ENCODE measurements around the gene KRTAP4-4.
"Not testable (repeated sequence)": the region's sequence is repeated elsewhere in the genome, so short reads cannot be mapped to it uniquely, and the experiment has no call there.

Gene KRTAP4-4

GRCh38 chr17:41160648-41161047 is at the start of gene KRTAP4-4:
Gene KRTAP4-4 (minus strand): TSS chr17:41160748. CDS start chr17:41160691, 57 bp downstream.
- no peak for DNase-seq (ENCODE audit: low read depth in 2 of 2)

- DNase-seq (ENCODE audit: low read depth in 2 of 2): no peak
Measured at GRCh38 chr17:41199421-41200078, 39.0 kb upstream of the KRTAP4-4 start.

DNA sequence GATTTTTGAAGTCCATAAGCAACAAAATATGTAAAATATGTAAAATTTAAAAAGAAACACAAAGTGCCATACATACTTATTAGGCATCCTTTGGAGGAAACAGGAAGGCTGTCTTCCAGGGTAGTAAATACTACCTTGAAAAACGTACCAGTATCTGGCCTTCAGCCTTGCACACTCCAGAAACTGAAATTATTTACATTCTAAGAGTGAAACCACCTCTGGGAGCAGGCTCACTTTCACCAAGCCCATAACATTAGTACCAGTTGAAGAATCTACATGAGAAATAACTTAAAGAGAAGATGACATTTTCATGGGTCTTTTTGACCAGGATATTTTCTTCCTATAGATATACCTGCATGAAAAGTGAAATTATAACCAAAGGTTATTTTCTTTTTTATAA is 35.5 kb upstream of the KRTAP4-4 start:
- no peak for DNase-seq (ENCODE audit: low read depth in 2 of 2)

DNA sequence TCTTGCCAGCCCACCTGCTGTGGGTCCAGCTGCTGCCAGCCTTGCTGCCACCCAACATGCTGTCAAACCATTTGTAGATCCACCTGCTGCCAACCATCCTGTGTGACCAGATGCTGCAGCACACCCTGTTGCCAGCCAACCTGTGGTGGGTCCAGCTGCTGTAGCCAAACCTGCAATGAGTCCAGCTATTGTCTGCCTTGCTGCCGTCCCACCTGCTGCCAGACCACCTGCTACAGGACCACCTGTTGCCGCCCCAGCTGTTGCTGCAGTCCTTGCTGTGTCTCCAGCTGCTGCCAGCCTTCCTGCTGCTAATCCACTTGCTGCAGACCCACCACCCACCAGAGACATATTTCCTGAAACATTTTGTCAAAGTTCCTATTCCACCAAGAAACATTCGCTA is 29.8 kb upstream of the KRTAP4-4 start:
- DNase-seq (ENCODE audit: low read depth in 2 of 2): no peak

DNA sequence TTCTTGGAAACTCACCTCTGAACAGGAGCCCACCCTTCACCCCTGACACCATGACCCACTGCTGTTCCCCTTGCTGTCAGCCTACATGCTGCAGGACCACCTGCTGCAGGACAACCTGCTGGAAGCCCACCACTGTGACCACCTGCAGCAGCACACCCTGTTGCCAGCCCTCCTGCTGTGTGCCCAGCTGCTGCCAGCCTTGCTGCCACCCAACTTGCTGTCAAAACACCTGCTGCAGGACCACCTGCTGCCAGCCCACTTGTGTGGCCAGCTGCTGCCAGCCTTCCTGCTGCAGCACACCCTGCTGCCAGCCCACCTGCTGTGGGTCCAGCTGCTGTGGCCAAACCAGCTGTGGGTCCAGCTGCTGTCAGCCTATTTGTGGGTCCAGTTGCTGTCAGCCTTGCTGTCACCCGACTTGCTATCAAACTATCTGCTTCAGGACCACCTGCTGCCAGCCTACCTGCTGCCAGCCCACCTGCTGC is 29.3 kb upstream of the KRTAP4-4 start, which contains the start of gene KRTAP9-1:
Gene KRTAP9-1 (plus strand): TSS at position 51 of the 482 bp plus-strand sequence. CDS start 0 bp downstream, at position 51.
- not testable (repeated sequence) for DNase-seq (ENCODE audit: low read depth in 2 of 2)

DNA sequence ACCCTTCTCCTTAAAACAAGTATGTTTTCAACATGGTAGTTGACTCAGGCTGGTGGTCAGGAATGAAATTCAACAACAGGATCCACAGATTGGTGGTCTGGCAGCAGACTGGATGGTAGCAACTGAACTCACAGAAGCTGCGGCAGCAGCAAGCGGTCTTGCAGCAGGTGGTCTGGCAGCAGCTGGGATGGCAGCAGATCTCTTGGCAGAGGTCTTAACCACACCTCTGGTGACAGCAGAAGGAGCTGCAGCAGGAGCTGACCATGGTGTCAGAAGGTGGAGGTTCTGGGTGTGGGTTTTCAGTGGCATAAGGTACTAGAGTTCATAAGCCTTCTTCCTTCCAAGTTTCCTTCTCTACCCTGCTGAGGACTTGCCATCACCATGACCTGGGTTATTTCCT is 26.3 kb upstream of the KRTAP4-4 start:
- DNase-seq (ENCODE audit: low read depth in 2 of 2): no peak

GRCh38 chr17:41185001-41185400 is 24.5 kb upstream of the KRTAP4-4 start:
- DNase-seq (ENCODE audit: low read depth in 2 of 2): no peak

GRCh38 chr17:41184480-41184961 is 24.0 kb upstream of the KRTAP4-4 start, which contains the start of gene KRTAP4-1:
Gene KRTAP4-1 (minus strand): TSS chr17:41184911. CDS start chr17:41184854, 57 bp downstream.
- DNase-seq (ENCODE audit: low read depth in 2 of 2): no peak

DNA sequence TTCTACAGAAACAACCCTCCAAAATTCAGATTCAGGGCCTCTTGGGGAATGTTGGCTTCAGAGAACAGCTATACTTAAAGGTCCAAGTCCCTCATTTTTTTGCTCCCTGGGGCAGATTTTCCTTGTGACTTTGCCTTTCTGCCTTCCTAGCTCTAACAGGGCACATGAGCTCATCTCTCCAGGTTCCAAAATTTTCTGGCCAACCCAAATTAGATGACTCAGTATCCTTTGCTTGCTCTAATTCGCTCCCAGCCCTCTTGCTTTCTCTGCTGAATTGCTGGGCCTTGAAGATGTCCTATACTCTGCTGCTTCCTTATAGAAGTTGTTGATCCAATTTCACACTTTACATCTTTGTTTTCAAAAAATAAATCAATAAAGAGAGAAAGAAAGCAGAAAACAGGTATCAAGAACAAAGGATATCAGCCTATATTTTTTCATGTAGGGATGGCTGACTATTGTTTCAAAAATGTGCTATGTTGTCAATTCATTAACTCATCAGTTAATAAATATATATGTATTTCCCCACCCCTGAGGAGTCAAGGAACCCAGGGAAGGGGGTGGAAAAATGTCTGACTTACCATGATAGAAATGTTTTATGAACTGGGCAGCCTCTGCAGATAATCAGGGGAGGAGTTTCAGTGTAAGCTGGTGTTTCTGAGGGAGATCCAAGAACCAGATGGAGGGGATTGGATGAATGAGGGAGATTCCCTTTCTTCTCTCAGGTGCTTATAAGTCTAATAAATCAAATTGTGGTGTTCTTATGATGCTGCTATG is 18.5 kb upstream of the KRTAP4-4 start:
- DNase-seq (ENCODE audit: low read depth in 2 of 2): no peak

DNA sequence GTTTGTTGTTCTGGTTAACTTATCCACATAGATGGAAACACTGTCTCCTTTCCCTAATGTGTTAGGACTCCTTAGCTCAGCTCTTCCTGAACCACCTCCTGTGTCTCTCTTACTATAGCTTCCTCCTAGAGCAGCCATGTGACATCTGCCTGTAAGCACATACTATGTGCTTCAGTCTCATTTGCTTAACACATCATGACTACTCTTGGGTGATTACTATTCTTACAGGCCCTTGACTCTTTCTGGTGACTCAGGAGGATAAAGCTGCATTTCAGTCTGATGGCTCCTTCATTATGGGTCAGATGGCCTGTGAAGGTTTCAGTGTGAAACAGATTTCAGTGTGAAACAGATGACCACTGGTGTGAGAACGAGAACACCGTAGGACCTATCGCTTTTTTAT is 17.8 kb upstream of the KRTAP4-4 start:
- no peak for DNase-seq (ENCODE audit: low read depth in 2 of 2)

GRCh38 chr17:41177727-41178271 is 17.3 kb upstream of the KRTAP4-4 start, which contains the start of gene KRTAP4-2:
Gene KRTAP4-2 (minus strand): TSS chr17:41178221. CDS start chr17:41178164, 57 bp downstream.
- DNase-seq (ENCODE audit: low read depth in 2 of 2): no peak

DNA sequence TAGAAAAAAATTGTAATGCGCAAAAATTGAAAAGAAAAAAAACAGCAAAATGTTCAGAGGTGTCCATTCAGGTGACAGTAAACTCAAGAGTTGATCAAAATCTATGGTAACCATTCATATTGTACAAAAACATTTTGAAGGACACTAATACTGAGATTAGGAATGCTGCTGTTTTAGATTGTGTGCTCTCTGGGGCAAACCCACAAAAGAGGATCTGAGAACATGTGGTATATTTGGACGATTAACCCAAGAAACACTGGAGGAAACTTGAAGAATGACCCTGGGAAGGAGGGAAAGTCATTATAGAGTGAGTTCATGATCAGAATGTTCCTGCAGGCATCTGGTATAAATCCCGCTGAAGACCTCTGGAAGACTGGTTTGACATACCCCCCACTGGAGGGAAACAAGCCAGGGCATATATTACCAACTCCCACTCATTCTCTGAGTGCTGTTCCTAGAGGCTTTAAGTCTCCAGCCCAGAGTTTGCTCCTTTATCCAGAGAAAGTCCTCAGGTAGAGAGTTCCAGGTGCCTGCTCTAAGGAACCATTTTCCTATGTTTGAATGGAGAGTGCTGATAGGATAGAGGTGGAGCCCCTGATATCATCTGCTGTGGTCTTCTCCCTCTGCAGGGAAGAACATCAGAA is 16.3 kb upstream of the KRTAP4-4 start:
- no peak for DNase-seq (ENCODE audit: low read depth in 2 of 2)

- DNase-seq (ENCODE audit: low read depth in 2 of 2): no peak
Measured at GRCh38 chr17:41171886-41172285, 11.3 kb upstream of the KRTAP4-4 start.

- no peak for DNase-seq (ENCODE audit: low read depth in 2 of 2)
Measured at GRCh38 chr17:41168121-41168520, 7.6 kb upstream of the KRTAP4-4 start, which contains the start of gene KRTAP4-3. Gene KRTAP4-3 (minus strand): TSS chr17:41168221. CDS start chr17:41168172, 49 bp downstream.

DNA sequence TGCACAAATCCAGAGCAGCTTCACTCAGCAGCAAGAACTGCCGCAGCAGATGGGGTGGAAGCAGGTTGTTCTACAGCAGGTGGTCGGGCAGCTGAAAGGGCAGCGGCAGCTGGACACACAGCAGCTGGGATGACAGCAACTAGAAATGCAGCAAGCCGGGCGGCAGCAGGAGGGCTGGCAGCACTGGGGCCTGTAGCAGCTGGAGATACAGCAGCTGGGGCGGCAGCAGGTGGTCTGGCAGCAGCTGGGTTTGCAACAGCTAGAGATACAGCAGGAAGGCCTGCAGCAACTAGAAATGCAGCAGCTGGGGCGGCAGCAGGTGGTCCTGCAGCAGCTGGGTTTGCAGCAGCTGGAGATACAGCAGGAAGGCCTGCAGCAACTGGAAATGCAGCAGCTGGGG is 7.0 kb upstream of the KRTAP4-4 start:
- no peak for DNase-seq (ENCODE audit: low read depth in 2 of 2)

DNA sequence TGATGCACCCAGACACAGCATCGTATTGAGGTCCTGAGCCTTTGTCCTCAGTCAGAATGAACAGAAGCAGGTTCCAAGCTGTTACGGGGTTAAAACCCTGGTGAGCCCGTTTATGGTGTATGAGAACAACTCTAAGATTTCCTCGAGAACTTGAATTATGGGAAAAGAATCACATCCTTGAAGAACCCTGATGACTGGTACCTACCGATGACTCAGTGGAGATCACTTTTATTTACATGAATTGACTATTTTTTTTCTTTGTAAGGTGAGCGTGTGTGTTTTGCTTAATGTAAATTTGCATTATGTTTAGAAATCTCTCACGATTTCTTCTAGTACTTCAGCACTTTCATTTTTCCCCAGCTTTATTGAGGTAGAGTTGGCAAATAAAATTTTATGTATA is 3.3 kb upstream of the KRTAP4-4 start:
- no peak for DNase-seq (ENCODE audit: low read depth in 2 of 2)

- not testable (repeated sequence) for DNase-seq (ENCODE audit: low read depth in 2 of 2)
Measured at GRCh38 chr17:41160190-41160589, 358 bp downstream of the KRTAP4-4 start.

DNA sequence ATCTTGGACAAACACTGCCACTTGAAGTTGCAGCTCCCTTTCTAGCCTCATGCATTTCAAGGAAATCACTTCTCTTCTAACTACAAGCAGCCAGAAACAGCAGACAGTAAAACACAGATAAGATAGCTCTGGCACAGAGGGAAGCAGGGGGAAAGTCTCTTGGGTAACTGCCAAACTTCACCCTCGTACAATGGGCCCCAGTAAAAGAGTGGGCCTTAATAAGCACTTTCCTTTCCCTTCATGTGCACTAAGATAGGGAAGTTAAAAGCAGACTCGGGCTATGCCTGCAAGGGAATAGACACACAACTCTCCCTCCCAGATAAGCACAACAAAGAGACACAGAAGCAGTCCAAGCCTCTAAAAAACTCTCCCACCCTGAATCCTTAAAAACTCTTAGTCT is 6.7 kb downstream of the KRTAP4-4 start:
- DNase-seq (ENCODE audit: low read depth in 2 of 2): no peak

DNA sequence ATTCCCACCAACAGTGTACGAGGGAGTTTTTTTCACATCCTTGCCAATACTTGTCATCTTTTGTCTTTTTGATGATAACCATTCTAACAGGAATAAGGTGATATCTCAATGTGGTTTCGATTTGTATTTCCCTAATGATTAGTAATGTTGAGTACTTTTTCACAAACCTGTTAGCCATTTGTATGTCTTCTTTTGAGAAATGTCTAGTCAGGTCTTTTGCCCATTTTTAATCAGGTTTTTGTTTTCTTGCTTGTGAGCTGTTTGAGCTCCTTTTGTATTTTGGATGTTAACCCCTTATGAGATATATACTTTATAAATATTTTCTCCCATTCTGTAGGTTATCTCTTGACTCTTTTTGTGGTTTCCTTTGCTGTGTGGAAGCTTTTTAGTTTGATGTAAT is 9.0 kb downstream of the KRTAP4-4 start:
- DNase-seq (ENCODE audit: low read depth in 2 of 2): no peak

GRCh38 chr17:41150026-41150425 is 10.5 kb downstream of the KRTAP4-4 start:
- no peak for DNase-seq (ENCODE audit: low read depth in 2 of 2)

DNA sequence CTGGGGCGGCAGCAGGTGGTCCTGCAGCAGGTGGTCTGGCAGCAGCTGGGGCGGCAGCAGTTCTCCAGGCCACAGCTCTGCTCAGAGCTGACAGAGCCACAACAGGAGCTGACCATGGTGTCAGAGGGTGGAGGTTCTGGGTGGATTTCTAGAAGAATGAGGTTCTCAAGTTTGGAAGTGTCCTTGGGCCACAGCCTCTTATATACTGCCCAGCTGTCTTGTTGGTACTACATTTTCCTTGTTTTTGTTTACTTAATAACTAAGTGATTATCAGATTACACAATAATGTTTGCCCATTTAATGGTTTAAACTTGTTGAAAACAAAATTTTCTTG is 10.9 kb downstream of the KRTAP4-4 start, which contains the start of gene KRTAP4-5:
Gene KRTAP4-5 (minus strand): TSS at position 174 of the 334 bp plus-strand sequence. CDS start 58 bp downstream, at position 116.
- no peak for DNase-seq (ENCODE audit: low read depth in 2 of 2)
